Measurements from ENCODE around the gene LTBP3. TPM values are rescaled to one million over a fixed set of nuclear protein-coding genes. Genes with fewer than 3 reads are reported as not detected.

The LTBP3 gene
- total RNA-seq, 1 donor from 2014 or later, result 22.5 TPM

DNA sequence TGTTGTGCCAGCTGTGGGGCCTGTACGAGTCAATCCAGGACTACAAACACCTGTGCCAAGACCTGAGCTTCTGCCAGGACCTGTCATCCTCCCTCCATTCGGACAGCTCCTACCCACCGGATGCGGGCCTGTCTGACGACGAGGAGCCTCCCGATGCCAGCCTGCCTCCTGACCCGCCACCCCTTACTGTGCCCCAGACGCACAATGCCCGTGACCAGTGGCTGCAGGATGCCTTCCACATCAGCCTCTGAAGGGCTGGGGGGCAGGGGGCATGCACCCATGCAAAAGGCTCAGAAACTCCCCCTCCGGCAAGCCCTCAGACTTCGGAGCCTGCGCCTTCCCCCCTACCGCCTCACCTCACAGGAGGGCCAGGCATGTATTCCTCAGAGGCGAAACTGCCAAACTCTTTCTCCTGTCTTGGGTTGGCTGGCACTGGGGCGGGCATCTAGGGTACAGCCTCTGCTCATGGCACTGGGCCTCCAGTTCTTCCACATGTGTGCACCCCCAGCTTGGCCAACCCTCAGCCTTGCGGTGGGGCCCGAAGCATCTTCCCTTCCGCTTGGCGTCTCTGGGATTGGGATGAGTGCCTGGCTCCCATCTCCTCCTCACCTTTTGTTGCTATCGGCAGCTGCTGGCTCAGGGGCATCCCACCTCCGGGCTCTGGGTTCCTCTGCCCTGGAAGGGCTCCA, 15.4 kb upstream of the LTBP3 start:
- TF ChIP-seq, protein P1, sequence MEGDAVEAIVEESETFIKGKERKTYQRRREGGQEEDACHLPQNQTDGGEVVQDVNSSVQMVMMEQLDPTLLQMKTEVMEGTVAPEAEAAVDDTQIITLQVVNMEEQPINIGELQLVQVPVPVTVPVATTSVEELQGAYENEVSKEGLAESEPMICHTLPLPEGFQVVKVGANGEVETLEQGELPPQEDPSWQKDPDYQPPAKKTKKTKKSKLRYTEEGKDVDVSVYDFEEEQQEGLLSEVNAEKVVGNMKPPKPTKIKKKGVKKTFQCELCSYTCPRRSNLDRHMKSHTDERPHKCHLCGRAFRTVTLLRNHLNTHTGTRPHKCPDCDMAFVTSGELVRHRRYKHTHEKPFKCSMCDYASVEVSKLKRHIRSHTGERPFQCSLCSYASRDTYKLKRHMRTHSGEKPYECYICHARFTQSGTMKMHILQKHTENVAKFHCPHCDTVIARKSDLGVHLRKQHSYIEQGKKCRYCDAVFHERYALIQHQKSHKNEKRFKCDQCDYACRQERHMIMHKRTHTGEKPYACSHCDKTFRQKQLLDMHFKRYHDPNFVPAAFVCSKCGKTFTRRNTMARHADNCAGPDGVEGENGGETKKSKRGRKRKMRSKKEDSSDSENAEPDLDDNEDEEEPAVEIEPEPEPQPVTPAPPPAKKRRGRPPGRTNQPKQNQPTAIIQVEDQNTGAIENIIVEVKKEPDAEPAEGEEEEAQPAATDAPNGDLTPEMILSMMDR (conservative IDR thresholded peaks at IDR 0.05), result no peak
- Mint-ChIP-seq H3K9me3 (no peaks in the 10 kb centered on the region), H3K4me3 (peak overlapping the region; percentile 96), H3K4me1 (peaks cover 74% of the 10 kb centered on the region), H3K27me3 (ENCODE audit: low read depth) (peaks cover 31% of the 10 kb centered on the region), H3K36me3 (ENCODE audit: low read depth) (peaks cover 7% of the 10 kb centered on the region), H3K27ac (ENCODE audit: unreplicated experiment) (peak overlapping the region; percentile 91)
- DNase-seq (ENCODE audit: low read depth, low spot score), result no peak

GRCh38 chr11:65572356-65573051, 14.3 kb upstream of the LTBP3 start, which contains the start of gene FAM89B:
FAM89B (plus strand) TSS chr11:65572538; CDS start chr11:65572670, 132 bp downstream.
- Mint-ChIP-seq H3K27me3 (ENCODE audit: low read depth) (peaks cover 21% of the 10 kb centered on the region), H3K27ac (ENCODE audit: unreplicated experiment) (peak within 1 kb of the TSS; percentile 85), H3K9me3 (no peaks in the 10 kb centered on the region), H3K36me3 (ENCODE audit: low read depth) (peaks cover 7% of the 10 kb centered on the region), H3K4me1 (peaks cover 71% of the 10 kb centered on the region), H3K4me3 (peak within 1 kb of the TSS; percentile 96)
- TF ChIP-seq, protein P1 (conservative IDR thresholded peaks at IDR 0.05), result no peak
- DNase-seq (ENCODE audit: low read depth, low spot score), result peak; percentile 79

GRCh38 chr11:65571940-65572339, 13.8 kb upstream of the LTBP3 start:
- Mint-ChIP-seq H3K4me1 (peaks cover 71% of the 10 kb centered on the region), H3K9me3 (no peaks in the 10 kb centered on the region), H3K27ac (ENCODE audit: unreplicated experiment) (peak overlapping the region; percentile 85), H3K4me3 (peak overlapping the region; percentile 93), H3K27me3 (ENCODE audit: low read depth) (peaks cover 21% of the 10 kb centered on the region), H3K36me3 (ENCODE audit: low read depth) (peaks cover 7% of the 10 kb centered on the region)
- no peak for DNase-seq (ENCODE audit: low read depth, low spot score)
- TF ChIP-seq, protein P1 (conservative IDR thresholded peaks at IDR 0.05), result peak; percentile 49

GRCh38 chr11:65571420-65571819, 13.3 kb upstream of the LTBP3 start:
- peak overlapping the region; percentile 93 for H3K4me3 Mint-ChIP-seq
- DNase-seq (ENCODE audit: low read depth, low spot score), result no peak
- no peaks in the 10 kb centered on the region for H3K9me3 Mint-ChIP-seq
- peaks cover 66% of the 10 kb centered on the region for H3K4me1 Mint-ChIP-seq
- no peak overlapping the region for H3K27ac Mint-ChIP-seq (ENCODE audit: unreplicated experiment)
- peaks cover 7% of the 10 kb centered on the region for H3K36me3 Mint-ChIP-seq (ENCODE audit: low read depth)
- TF ChIP-seq, protein P1 (conservative IDR thresholded peaks at IDR 0.05), result no peak
- H3K27me3 Mint-ChIP-seq (ENCODE audit: low read depth), result peaks cover 17% of the 10 kb centered on the region

DNA sequence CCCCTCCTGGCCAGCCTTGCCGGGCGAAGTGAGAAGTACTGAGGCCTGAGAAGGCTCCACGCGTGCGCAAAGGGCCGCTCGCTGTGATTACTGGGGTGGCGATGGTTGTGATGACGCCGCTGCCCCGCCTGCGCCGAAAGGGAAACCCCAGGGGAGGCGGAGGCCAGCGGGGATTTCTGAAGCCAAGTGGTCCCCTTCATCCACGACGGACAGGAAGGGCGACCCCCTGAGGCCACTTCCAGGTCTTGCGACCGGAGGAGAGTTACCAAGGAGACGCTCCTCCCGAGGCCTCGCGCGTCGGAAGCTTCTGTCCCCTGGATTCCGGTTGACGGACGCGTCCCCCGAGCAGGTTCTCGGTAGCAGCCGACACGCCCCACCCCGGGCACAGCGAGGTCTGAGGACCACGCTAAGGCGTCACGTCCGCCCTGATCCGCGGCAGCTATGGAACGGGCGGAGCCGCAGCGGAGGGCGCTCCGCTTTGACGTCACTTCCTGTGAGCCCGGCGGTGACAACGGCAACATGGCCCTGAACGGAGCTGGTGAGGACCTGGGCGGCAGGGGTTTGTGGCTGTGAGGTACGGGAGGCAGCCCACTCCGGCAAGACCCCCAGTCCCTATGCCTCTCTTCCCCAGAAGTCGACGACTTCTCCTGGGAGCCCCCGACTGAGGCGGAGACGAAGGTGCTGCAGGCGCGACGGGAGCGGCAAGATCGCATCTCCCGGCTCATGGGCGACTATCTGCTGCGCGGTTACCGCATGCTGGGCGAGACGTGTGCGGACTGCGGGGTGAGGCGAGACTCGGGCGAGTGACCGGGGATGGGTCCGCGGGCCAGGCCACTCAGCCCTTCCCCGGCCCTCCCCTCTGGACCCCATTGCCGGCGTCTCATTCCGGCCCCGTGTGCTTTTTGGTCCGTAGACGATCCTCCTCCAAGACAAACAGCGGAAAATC, 12.1 kb upstream of the LTBP3 start, which contains the start of gene ZNRD2:
ZNRD2 (plus strand) TSS at position 505 of the 946 bp plus-strand sequence; CDS start at position 520, 15 bp downstream.
- TF ChIP-seq, protein P1 (conservative IDR thresholded peaks at IDR 0.05), result peak; percentile 67
- H3K27me3 Mint-ChIP-seq (ENCODE audit: low read depth), result peaks cover 13% of the 10 kb centered on the region
- peaks cover 7% of the 10 kb centered on the region for H3K36me3 Mint-ChIP-seq (ENCODE audit: low read depth)
- H3K4me1 Mint-ChIP-seq, result peaks cover 60% of the 10 kb centered on the region
- DNase-seq (ENCODE audit: low read depth, low spot score), result peak; percentile 94
- H3K27ac Mint-ChIP-seq (ENCODE audit: unreplicated experiment), result peak within 1 kb of the TSS; percentile 98
- no peaks in the 10 kb centered on the region for H3K9me3 Mint-ChIP-seq
- peak within 1 kb of the TSS; percentile 100 for H3K4me3 Mint-ChIP-seq

Measured in neural crest cell (in vitro differentiated cells).